NOMO-1 (cell line): ENCODE results near the gene IER5.
A peak's percentile ranks its signal among the peaks of the same experiment; 100 is the strongest.

Source experiments
- DNase-seq, 2 experiments: peaks; one replicate each; lab custom pipeline; 2025; ENCODE audit not compliant: unreplicated experiment in 2 of 2; lab: John Stamatoyannopoulos, UW

The IER5 gene

DNA sequence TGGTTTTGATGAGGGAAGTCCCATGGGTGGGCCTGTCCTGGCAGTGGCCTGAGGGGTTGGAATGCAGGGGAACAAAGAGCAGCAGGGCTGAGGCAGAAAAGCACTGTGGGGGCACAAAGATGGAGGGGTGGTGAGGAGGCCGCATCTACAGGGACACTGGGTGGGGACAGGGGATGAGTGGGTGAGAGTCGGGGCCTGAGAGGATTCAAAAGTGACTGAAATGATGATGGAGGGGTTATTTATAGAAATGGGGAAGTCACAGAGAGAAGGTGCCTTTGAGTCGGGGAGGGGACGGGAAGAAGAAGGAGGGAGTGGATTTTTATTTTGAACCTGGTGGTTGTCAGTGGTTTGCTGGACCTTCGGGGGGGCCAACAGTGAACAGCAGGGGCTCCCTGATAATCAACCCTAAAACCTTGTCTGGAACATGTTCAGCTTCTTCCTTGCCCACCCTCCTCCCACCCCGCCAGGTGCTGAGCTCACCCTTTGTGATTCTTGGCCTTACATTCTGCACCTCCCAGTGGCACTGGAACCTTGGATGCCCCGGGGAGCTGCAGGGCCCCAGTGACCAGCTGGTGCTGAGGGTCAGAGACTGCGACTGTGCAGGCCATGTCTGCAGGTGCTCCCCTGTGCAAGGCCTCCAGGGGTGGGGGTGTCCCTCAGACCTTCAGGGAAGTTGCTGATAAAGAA is 42.9 kb downstream of the IER5 start:
- peak; percentile 65 to 74 for DNase-seq

GRCh38 chr1:181133441-181133951 is 45.0 kb downstream of the IER5 start:
- DNase-seq: no peak

GRCh38 chr1:181133969-181134418 is 45.5 kb downstream of the IER5 start:
- no peak for DNase-seq

DNA sequence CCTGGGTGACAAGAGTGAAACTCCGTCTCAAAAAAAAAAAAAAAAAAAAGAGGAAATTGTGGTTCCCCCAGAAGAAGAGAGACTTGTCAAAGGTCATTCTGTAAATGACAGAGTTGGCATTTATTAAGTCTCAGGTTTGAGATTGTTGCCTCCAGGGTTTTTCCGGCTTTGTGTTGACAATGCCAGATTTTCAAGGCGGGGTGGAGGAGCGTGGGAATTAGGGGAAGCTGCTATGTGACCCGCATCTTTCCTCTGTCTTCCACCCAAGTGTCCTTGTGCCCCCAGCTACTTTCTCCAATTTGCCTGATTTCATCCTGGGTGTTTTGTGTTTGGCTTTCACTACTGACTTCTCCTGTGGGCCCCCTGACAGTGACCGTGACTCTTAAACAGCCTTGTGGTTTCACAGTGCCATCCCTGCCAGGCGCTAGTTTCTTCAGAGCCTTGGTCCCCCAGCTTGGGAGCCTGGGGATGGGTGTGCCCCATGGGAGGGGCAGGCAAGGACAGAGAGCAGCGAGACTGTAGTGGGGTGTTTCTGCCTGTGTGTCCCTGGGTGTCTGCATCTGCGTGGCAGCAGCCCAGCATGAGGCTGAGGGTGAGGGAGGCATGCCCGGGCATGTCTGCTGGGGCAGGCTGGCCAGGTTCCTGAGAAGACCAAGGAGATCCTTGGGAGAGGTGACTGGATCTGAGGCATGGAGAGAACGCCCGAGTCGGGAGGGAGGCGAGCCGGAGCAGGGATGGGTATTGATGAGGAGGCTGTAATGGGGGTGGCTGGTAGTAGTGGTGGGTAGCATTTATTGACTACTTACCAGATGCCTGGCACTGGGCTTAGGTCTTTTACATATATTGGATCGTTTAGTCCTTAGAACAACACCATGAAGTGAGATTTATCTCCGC is 46.3 kb downstream of the IER5 start:
- DNase-seq: peak; percentile 39 to 71

DNA sequence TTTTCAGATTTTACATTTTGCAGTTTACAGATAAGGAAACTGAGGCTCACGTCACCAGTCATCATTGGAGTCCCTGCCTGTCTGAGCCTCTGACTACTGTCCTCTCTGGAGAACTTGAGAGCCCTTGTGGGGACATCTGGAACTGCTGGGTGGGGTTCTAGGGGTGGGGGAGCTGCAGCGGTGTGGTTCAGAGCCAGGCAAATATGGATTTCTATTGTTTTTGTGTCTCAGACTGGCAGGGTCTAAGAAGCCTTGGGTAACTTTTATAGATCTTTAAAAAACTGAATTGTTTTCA is 46.9 kb downstream of the IER5 start:
- peak; percentile 21 to 65 for DNase-seq

- DNase-seq: peak; percentile 59 to 87
Measured at GRCh38 chr1:181135815-181136737, 47.6 kb downstream of the IER5 start.

DNA sequence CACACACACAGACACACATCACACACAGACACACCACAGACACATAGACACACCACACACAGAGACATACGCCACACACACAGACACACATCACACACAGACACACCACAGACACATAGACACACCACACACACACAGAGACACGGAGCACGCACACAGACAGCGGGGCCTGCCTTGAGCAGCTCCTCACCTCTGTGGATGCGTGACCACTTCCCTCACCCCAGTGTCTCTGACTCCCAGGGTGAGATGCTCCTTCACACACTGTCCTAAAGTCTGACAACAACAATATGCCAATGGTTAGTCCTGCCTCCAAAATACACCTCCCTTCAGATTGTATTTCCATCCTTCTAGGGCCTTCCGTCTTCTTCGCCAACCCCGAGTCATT is 48.2 kb downstream of the IER5 start:
- DNase-seq: no peak

DNA sequence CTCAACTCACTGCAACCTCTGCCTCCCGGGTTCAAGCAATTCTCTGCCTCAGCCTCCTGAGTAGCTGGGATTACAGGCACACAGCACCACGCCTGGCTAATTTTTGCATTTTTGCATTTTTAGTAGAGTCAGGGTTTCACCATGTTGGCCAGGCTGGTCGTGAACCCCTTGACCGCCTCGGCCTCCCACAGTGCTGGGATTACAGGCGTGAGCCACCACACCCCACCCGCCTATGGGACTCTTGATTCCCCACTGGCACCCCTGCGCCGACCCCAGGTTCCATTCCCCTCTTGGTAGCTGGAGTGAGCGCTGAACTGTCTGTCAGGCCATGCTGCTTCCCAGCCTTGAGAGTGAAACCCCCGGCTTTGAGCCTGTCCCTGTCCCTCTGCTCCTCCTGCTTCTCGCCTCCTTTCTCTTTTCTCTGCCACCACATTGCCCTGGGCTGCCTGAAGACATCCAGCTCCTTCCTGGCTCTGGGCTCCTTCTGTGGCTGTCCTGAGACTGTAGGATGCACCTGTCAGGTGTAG is 48.8 kb downstream of the IER5 start:
- DNase-seq: no peak

DNA sequence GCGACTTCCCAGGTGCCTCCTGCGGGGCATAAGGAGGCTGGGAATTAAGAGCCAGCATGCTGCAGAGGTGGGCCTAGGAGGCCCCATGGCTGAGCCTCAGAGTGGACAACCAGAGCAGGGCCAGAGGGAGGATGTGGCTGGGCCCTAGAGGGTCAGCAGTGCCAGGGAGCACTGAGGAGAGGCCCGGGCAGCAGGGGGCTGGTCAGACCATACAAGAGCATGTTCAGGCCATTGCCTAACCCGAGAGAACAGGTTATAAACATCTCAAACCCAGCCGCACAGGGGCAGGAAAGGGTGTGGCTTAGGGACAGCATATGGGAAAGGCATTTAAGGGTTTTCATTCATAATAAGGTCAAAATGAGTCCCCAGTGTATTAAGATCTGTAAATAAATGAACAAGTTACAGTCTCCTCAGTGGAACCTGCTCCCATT is 51.1 kb downstream of the IER5 start:
- no peak for DNase-seq

DNA sequence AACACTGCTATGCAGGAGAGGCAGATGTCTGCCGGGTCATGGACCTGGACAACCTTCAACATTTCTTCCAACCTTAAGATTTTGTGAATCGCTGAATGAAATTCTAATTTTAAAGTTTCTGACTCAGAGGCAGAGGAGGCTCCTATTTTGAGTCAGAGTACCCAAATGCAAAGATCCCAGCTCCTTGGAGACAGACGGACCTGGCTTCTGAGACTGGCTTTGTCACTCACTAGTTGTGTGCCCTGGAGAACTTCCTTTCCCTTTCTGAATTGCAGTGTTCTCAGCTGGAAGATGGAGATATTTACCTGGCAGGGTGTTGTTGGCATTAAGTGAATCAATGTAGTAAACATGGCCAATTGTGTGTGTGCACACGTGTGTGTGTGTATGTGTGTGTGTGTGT is 51.9 kb downstream of the IER5 start:
- no peak for DNase-seq

GRCh38 chr1:181140891-181141290 is 52.4 kb downstream of the IER5 start:
- DNase-seq: no peak

DNA sequence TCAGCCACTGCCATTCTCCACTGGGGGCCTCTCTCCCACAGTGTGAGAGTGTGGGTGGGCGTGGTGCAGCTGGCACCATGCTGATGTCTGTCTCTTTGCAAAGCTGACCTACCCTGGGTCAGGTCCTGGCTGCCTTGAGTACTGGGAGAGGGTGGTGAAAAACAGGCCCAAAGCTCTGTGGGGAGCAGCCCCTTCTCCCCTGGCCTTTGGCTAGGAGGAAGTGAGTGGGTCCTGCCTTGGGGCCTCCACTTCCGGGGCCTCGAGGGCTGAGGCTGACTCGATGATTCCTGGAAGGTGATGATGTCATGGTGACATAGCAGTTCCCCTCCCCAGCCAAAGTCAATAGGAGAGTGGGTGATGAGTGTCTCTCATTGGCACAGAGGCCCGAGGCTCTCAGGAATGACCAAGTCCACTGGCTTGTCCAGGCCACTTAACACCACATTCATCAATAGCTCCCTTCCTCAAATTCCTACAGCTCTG is 53.0 kb downstream of the IER5 start:
- DNase-seq: no peak
